NCI-H526 (cell line): ENCODE measurements around the gene SLCO2A1.

ENCODE experiments used
- DNase-seq, 2 experiments: peaks; one replicate each; lab custom pipeline; 2025; lab: John Stamatoyannopoulos, UW

SLCO2A1 gene

DNA sequence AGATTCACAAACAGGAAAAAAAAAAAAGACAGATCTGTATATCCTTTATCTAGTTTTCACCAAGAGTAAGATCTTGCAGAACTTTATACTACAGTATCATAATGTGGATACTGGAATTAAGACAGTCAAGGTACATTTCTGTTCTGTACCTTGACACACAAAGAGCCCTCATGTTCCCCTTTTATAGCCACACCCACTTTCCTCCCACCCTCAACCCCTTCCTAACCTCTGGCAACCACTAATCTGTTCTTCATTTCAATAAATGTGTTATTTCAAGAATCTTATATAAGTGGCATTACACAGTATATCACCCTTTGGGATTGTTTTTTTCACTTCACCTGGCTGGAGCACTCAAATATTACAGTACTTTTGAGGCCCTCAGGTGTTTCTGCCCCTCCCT lies 130.4 kb downstream of the SLCO2A1 start:
- DNase-seq: no peak

- DNase-seq: no peak
Measured at GRCh38 chr3:133897547-133897946, 132.2 kb downstream of the SLCO2A1 start.

- peak; percentile 25 to 58 for DNase-seq
Measured at GRCh38 chr3:133896002-133896761, 133.5 kb downstream of the SLCO2A1 start.

DNA sequence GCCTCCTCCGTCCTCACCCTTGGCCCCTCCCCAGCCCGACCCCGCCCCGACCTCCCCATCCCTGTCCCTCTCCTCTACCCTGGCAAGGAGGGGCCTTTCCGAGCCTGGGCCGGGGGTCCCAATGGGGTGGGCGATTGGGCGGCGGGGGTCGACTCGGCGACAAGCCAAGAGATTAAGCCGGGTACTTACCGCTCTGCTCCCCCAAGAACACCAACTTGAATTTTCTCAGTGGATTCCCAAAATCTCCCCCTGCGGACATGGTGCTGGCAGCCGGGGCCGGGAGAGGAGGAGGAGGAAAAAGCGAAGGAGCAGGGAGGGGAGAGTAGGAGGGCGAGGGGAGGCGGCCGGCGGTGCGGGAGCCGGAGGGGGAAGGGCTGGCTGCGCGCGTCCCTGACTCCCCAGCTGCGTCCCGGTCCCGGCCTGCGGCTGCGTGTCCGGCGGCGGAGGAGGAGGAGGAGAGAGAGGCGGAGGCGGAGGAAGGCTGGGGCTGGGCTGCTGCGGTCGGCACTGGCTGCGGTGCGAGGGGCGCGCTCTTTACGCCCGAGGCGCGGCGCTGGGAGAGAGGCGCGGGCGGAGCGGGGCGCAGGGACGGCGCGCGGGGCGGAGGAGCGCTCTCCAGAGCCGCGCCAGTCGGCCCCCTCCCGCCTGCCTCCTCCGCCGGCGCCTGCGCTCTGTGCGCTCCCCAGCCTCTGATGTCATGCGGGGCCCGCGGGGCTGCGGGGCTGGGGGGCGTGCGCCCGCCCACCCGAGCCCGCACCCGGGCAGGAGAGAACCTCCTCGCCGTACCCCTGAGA lies 134.3 kb downstream of the SLCO2A1 start, which contains the start of gene RAB6B:
RAB6B (minus strand) TSS at position 675 of the 794 bp plus-strand sequence; CDS start at position 259, 416 bp downstream.
- DNase-seq: peak; percentile 4 to 84

- peak in 1 of 2 experiments; percentile 53 for DNase-seq
Measured at GRCh38 chr3:133894353-133895207, 135.1 kb downstream of the SLCO2A1 start.

- DNase-seq: no peak
Measured at GRCh38 chr3:133893683-133894352, 135.9 kb downstream of the SLCO2A1 start.

GRCh38 chr3:133892541-133893231 lies 137.0 kb downstream of the SLCO2A1 start:
- DNase-seq: no peak

DNA sequence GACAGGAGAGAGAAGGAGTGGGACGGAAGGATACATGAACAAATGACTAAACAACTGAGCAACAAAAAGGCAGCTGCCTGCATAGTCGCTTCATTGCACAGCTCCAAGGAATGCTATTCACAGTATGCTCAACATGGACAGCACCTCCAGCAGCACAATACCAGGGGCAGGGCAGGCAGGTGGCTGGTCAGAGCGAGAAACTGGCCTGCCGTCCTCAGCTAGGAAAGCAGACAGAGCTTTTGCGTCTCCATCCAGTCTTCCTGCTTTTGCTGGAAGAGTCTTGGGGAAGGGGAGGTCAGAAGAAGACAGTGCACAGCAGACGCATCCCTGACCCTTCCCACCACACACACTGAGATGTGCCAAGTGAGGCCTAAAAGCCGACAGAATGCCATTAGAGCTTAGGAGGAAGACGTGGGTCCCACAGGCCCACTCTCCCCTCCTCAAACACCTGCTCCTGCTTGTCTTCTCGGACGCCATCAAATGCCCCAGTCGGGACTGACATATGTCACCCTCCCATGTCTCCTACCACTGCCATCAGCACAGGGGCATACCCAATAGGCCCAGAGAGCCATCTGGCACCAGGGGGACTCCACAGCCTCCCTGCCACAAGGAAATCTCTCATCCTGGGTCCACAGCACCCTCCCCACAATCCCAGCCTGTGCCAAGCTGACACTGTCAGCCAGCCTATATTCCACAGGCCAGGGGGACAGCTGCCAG lies 137.9 kb downstream of the SLCO2A1 start:
- DNase-seq: no peak

GRCh38 chr3:133890972-133891644 lies 138.6 kb downstream of the SLCO2A1 start:
- no peak for DNase-seq

- no peak for DNase-seq
Measured at GRCh38 chr3:133890037-133890436, 139.7 kb downstream of the SLCO2A1 start.

- DNase-seq: no peak
Measured at GRCh38 chr3:133888726-133889340, 140.9 kb downstream of the SLCO2A1 start.

DNA sequence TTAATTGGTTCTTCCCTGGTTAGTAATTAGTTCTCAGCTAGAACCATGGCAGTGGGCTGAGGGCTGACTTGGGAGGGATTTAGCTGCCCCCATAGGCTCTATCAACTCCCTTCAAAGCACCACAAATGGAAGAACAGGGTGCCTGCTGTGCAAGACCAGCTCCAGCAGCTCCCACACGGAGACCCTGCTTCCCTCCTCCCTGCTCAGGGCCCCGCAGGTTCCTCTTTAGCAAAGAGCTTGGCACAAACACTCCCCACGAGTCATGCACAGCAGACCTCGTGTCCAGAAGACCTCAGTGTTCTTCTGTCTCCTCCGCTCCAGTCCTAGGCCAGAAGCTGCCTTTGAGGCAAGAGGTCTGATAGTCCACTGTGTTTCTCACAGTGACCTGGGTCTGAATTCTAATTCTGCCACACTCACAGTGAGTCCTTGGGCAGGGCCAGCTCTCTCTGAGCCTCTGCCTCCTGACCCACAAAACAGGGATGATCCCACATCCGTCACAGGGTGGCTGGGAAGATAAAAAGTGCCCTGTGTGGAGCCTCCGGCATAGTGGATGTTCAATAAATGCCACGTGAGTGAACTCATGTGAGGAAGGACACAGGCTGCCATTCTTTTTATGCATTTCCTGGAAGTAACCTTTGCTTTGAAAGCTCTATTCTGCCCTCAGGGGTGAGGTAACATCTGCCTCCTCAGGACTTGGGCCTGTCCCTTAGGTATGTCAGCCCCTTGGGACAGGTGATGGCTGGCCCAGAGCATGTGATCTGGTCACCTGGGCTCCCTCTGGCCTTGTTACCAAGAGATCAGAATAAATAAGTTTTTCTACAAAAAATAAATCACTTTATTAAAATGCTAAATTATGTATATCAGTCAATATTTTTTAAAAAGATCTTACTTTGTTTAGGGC lies 141.7 kb downstream of the SLCO2A1 start:
- no peak for DNase-seq

GRCh38 chr3:133887074-133887802 lies 142.5 kb downstream of the SLCO2A1 start:
- no peak for DNase-seq

DNA sequence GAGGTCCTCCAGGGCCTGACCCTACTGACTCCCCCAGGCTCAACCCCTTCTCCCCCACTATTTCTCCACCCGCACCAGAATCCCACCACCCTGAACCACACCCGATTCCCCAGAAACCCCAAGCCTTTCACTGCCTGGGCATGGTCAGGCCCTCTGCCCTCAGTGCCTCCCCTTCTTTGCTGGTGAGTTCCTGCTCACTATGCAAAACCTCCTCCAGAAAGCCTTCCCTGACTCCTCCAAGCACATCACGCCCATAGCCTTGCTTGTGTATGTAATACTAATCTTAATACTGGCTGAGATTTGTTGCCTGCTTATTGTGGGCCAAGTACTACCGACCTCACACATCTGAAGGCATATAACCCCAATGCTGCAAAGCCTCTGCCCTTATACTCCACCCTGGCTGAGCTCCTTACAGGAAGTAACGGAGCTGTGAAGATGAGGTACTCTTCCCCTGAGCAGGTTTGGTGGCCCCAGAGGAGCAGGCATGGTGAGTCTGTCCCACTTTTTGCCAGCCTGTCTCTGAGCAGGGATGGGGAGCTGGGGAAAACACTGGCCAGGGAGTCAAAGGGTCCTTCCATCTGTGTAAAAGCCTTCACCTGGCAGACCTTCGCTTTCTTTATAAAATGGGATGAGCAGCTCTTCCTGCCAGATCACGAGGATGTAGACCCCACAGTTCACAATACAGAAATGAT lies 143.5 kb downstream of the SLCO2A1 start:
- no peak for DNase-seq

DNA sequence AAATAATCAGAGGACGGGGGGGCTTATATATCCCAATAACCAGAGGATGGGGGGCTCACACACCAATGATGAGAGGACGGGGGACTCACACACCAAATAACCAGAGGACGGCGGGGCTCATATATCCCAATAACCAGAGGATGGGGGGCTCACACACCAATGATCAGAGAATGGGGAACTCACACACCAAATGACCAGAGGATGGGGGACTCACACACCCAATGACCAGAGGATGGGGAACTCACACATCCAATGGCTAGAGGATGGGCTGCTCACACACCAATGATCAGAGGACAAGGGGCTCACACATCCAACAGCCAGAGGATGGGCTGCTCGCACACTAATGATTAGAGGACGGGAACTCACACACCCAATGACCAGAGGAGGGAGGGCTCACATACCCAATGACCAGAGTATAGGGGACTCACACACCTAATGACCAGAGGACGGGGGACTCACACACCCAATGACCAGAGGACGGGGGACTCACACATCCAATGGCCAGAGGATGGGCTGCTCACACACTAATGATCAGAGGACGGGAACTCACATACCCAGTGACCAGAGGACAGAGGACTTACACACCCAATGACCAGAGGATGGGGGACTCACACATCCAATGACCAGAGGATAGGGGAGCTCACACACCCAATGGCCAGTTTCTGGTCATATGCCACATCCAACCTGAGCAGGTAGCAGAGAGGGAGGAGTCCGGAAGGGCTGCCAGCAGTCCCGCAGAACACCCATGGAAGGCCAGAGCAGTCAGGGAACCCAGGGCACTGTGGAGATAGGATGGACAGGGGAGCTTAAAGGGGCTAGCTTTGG lies 144.6 kb downstream of the SLCO2A1 start:
- DNase-seq: no peak
